K562 (cell line): Measurements from ENCODE around the gene HTR1D. TPM values are rescaled to one million over a fixed set of nuclear protein-coding genes. Genes with fewer than 3 reads are reported as not detected.

Experiments used
- CC2D1A ChIP-seq: fragments of 450-650 bp; IDR thresholded peaks from 2 replicates; pipeline ENCODE4 v1.6.1; 2017; ENCODE audit warnings: mild to moderate bottlenecking
- DLX4 ChIP-seq: fragments of 250-450 bp; sonication (Bioruptor Pico); IDR thresholded peaks from 2 replicates; pipeline ENCODE4 v1.6.1; 2021; ENCODE audit warnings: mild to moderate bottlenecking
- EP300 ChIP-seq: IDR thresholded peaks from 2 replicates; pipeline ENCODE4 v1.6.1; 2012; ENCODE audit warnings: low read length, improper control_type of control experiment
- HDGF ChIP-seq: fragments of 450-650 bp; IDR thresholded peaks from 2 replicates; pipeline ENCODE4 v1.6.1; 2016
- KAT8 ChIP-seq: fragments of 450-650 bp; IDR thresholded peaks from 2 replicates; pipeline ENCODE4 v1.6.1; 2016; ENCODE audit warnings: low read depth, mild to moderate bottlenecking
- NEUROD1 ChIP-seq: fragments of 150-350 bp; IDR thresholded peaks from 2 replicates; pipeline ENCODE4 v1.6.1; 2014; ENCODE audit warnings: borderline replicate concordance, low read length, low read depth; ENCODE audit not compliant: partially characterized antibody
- NFATC3 ChIP-seq: fragments of 450-650 bp; IDR thresholded peaks from 2 replicates; pipeline ENCODE4 v1.6.1; 2017; ENCODE audit warnings: mild to moderate bottlenecking
- SMC3 ChIP-seq: conservative IDR thresholded peaks from 2 replicates; pipeline ENCODE4 v1.6.1; 2011; ENCODE audit warnings: low read depth, low read length, improper control_type of control experiment; ENCODE audit not compliant: insufficient read depth
- SRSF7 ChIP-seq: fragments of 200-400 bp; formaldehyde crosslinking; optimal IDR thresholded peaks from 2 replicates; pipeline ENCODE3; 2017; ENCODE audit warnings: mild to moderate bottlenecking, low read depth, low read length
- TBP ChIP-seq: optimal IDR thresholded peaks from 2 replicates; pipeline ENCODE3; 2011; ENCODE audit warnings: low read depth, low read length, improper control_type of control experiment
- ZBTB11 ChIP-seq, 3 experiments: fragments of 200-800 bp in 1 of 3; fragments of 250-450 bp in 1 of 3; fragments of 450-650 bp in 1 of 3; sonication (Bioruptor Pico) in 1 of 3; sonication (Bioruptor generic) in 1 of 3; formaldehyde crosslinking in 1 of 3; IDR thresholded peaks; 2 replicates each; pipeline versions ENCODE4 v1.6.1 to v1.8.0; 2016 to 2022; ENCODE audit warnings: mild to moderate bottlenecking in 2 of 3, missing genetic modification characterization in 2 of 3, missing compliant biosample characterization in 1 of 3, moderate library complexity in 1 of 3
- ZFP30 ChIP-seq: fragments of 250-450 bp; sonication (Bioruptor Pico); IDR thresholded peaks from 2 replicates; pipeline ENCODE4 v1.8.0; 2022; ENCODE audit warnings: moderate library complexity, mild to moderate bottlenecking, inconsistent platforms, borderline replicate concordance
- ZNF316 ChIP-seq: fragments of 450-650 bp; IDR thresholded peaks from 2 replicates; pipeline ENCODE4 v1.6.1; 2016
- ZNF408 ChIP-seq: fragments of 250-450 bp; sonication (Bioruptor Pico); IDR thresholded peaks from 2 replicates; pipeline ENCODE4 v1.4.0; 2020; ENCODE audit warnings: low read depth, mild to moderate bottlenecking, moderate library complexity
- polyA plus RNA-seq, 8 experiments: library from polyadenylated mRNA; depleted of rRNA in 4 of 8; stranded (reverse) in 5 of 8; unstranded in 3 of 8; fragments of >200 nt; fragmentation: Nextera tagmentation in 2 of 8; fragmentation: Illumina TruSeq in 1 of 8; extraction: Ambion mirVana in 2 of 8; extraction: Trizol in 1 of 8; gene quantifications; 2 replicates each; pipeline versions ENCODE4 v1.2.1 to v1.2.3, GENCODE V29; 2011 to 2014; ENCODE audit warnings: inconsistent platforms in 1 of 8, missing spikeins in 1 of 8
- total RNA-seq, 7 experiments: library from RNA; depleted of rRNA in 6 of 7; stranded (reverse); fragments of >200 nt in 6 of 7; fragmentation: Illumina TruSeq in 2 of 7; extraction: Trizol in 2 of 7; gene quantifications; 2 replicates each; pipeline versions ENCODE4 v1.2.1 to v1.2.3, GENCODE V29; 2011 to 2021; ENCODE audit warnings: low replicate concordance in 1 of 7
- TF ChIP-seq, protein P1 (sequence below): fragments of 450-650 bp; IDR thresholded peaks from 2 replicates; pipeline ENCODE4 v1.6.1; 2018; ENCODE audit warnings: mild to moderate bottlenecking, low read depth; ENCODE audit not compliant: partially characterized antibody
- TF ChIP-seq, protein P2 (sequence below): sonication (generic); formaldehyde crosslinking; IDR thresholded peaks from 2 replicates; pipeline ENCODE4 v1.8.1; 2023; ENCODE audit warnings: mild to moderate bottlenecking, missing genetic modification reagents

HTR1D gene
- total and polyA plus RNA-seq, 9 of the 15 experiments (the other 6 are each of a cell fraction or from before 2014, with no cell fraction given), result 0.03 to 0.09 (median 0.04) TPM; not detected in 4

DNA sequence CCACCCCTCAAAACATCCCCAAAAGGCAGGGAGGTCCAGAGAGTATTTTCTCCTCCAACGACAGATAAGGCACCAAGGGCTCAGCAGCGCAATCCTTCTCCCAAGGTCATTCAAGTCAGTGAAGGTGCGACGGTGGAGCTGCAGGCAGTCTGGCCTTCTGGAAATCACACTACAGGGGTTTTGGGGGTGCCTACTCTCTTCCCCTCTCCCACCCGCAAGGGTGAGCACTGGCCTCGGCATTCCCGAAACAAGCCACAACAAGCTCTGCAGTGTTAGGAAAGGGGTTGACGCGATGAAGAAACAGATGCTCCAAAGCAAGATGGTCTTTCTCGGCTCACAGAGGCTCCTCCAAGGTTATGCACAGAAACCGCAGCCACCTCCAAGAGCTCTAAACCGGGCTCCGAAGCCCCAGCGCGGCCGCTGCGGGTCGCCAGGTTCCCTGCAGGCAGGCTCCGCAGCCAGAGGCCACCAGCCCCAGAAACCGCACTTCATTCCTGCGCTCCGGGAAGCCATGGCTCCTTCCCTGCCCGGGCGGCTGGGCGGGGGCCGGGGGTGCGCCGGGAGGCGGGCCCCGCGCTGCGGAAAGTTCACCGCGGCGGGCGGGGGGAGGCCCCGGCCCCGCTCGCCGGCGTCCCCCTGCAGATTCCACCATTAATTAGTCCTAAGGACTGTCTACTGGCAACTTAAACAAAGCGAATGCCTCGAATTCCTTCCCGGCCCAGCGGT is 49.8 kb downstream of the HTR1D start (continued):
- TF ChIP-seq, protein P1, sequence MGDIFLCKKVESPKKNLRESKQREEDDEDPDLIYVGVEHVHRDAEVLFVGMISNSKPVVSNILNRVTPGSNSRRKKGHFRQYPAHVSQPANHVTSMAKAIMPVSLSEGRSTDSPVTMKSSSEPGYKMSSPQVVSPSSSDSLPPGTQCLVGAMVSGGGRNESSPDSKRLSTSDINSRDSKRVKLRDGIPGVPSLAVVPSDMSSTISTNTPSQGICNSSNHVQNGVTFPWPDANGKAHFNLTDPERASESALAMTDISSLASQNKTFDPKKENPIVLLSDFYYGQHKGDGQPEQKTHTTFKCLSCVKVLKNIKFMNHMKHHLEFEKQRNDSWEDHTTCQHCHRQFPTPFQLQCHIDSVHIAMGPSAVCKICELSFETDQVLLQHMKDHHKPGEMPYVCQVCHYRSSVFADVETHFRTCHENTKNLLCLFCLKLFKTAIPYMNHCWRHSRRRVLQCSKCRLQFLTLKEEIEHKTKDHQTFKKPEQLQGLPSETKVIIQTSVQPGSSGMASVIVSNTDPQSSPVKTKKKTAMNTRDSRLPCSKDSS, result no peak
- TF ChIP-seq ZFP30 (CRISPR knock-in tag), result no peak
- no peak for TF ChIP-seq TBP
- no peak for TF ChIP-seq NFATC3
- no peak for TF ChIP-seq NEUROD1
- no peak for TF ChIP-seq CC2D1A
- TF ChIP-seq DLX4, result no peak
- TF ChIP-seq ZNF408 (CRISPR knock-in tag), result no peak
- TF ChIP-seq ZBTB11 (CRISPR knock-in tag; IDR thresholded peaks at IDR 0.05), result no peak
- no peak for TF ChIP-seq KAT8
- no peak for TF ChIP-seq HDGF
- no peak for TF ChIP-seq SRSF7
- TF ChIP-seq ZNF316, result no peak
- TF ChIP-seq SMC3, result no peak
- TF ChIP-seq, protein P2, sequence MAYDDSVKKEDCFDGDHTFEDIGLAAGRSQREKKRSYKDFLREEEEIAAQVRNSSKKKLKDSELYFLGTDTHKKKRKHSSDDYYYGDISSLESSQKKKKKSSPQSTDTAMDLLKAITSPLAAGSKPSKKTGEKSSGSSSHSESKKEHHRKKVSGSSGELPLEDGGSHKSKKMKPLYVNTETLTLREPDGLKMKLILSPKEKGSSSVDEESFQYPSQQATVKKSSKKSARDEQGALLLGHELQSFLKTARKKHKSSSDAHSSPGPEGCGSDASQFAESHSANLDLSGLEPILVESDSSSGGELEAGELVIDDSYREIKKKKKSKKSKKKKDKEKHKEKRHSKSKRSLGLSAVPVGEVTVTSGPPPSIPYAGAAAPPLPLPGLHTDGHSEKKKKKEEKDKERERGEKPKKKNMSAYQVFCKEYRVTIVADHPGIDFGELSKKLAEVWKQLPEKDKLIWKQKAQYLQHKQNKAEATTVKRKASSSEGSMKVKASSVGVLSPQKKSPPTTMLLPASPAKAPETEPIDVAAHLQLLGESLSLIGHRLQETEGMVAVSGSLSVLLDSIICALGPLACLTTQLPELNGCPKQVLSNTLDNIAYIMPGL (CRISPR knock-in tag), result no peak
- TF ChIP-seq EP300, result no peak
